Stimulated activated CD8-positive, alpha-beta memory T cell treated with anti-CD3 and anti-CD28 coated beads, Interleukin-12 subunit alpha, Interleukin-12 subunit beta, amount 100 ng/mL, for 1 hour (primary cell): Measurements from ENCODE around the gene WFDC5.
"Not testable (repeated sequence)": the region's sequence is repeated elsewhere in the genome, so short reads cannot be mapped to it uniquely, and the experiment has no call there.

Source experiments
- DNase-seq: peaks from one replicate; pipeline ENCODE4 v3.0.0-alpha.2; 2020; ENCODE audit warnings: low read depth

WFDC5 gene

GRCh38 chr20:45087814-45088213, 27.2 kb downstream of the WFDC5 start:
- DNase-seq: no peak

DNA sequence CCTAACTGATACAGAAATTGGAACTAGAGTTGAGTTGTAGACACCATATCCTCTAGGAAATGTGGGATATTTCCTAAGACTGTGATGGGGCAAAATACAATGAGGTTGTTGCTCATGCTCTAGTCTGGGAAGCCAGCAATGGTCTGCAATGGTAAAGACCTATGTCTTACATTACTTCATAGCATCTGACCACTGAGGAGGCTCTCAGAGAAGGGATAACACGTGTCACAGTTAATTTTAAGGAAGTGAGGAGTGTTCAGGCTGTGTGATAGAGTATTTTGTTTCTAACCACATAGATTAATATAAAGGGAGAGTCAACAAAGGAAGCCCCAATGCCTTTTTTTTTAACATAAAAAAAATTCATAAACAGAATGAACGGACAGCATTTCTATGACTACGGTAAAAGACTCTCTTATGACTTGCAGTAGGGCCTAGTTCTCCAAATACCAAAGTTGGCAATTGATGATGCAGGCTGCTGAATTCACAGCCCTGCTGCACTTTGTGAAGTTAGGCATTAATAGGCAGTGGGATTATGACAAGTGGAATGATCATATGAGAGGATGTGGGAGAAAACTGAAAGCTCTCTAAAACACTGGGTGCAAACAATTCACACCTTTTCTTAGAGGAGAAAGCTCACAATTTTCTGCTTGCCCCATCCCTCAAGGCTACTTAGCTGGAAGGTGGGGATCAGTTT, 27.7 kb downstream of the WFDC5 start:
- no peak for DNase-seq

GRCh38 chr20:45085867-45086266, 29.1 kb downstream of the WFDC5 start:
- DNase-seq: no peak

- DNase-seq: no peak
Measured at GRCh38 chr20:45085289-45085688, 29.7 kb downstream of the WFDC5 start.

- DNase-seq: no peak
Measured at GRCh38 chr20:45083127-45083526, 31.8 kb downstream of the WFDC5 start.

- no peak for DNase-seq
Measured at GRCh38 chr20:45082468-45082867, 32.5 kb downstream of the WFDC5 start.

GRCh38 chr20:45080867-45081624, 33.9 kb downstream of the WFDC5 start:
- no peak for DNase-seq

DNA sequence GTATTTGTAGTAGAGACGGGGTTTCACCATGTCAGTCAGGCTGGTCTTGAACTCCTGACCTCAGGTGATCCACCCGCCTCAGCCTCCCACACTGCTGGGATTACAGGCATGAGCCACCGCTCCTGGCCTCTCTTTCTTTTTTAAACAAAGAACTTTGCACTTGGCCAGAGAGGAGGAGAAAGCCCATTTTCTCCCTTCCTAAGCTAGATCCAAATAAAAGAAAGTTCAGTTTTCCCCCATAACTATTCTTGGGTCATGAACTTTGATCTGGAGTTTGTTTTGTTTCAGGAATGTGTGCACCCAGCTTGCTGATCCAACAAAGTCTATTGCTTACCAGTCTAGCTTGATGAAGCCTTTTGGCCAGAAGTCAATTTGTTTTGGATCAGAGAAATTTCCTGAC, 37.4 kb downstream of the WFDC5 start:
- no peak for DNase-seq

DNA sequence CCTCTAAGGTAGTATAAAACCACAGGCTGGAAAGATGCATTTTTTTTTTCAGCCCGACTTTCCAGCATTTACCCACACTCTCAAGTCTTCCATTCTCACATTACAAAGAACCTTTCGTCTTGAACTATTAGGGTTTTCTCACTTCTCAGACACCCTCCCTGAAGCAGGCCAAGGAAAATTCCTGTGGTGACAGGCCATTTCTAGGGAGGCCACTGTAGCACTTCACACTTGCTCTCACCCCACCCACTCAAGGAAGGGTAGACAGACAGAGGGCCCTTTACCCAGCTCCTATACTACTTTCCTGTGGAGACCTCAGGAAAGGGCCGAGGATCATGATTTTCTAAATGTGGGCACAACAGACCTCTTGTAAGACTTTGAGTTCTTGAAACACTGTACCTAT, 41.8 kb downstream of the WFDC5 start:
- DNase-seq: no peak

GRCh38 chr20:45072066-45072465, 42.9 kb downstream of the WFDC5 start:
- no peak for DNase-seq

DNA sequence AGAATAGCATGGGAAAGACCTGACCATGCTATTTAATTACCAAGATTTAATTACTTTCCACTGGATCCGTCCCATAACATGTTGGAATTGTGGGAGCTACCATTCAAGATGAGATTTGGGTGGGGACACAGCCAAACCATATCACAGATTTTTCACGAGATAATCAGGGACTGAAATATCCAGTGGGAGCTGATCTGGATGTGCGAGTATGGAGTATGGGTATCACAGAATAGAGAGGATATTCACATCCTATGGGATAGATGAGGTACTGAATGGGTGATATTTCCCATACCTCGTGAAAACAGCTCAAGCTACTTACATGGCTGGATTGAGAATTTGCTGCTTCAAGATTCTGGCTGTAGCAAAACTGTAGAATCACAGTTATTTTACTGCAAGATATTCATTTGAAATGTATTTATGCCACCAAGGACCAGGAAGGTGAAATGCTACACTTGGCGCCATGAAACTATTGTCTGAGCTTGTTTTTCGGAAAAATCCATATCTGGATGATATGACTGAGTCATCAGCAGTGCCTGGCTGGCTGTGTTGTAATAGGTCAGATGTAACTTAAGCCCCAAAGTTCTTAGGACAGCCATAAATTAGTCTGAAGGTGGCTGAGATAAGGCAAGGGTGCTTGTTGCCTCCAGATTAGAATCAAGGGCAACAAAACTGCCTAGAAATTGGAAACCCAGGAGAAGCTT, 43.9 kb downstream of the WFDC5 start:
- no peak for DNase-seq

- no peak for DNase-seq
Measured at GRCh38 chr20:45069261-45069660, 45.7 kb downstream of the WFDC5 start.

GRCh38 chr20:45067558-45067957, 47.4 kb downstream of the WFDC5 start:
- DNase-seq: no peak

GRCh38 chr20:45067087-45067486, 47.9 kb downstream of the WFDC5 start:
- no peak for DNase-seq

GRCh38 chr20:45066372-45066771, 48.6 kb downstream of the WFDC5 start:
- no peak for DNase-seq

DNA sequence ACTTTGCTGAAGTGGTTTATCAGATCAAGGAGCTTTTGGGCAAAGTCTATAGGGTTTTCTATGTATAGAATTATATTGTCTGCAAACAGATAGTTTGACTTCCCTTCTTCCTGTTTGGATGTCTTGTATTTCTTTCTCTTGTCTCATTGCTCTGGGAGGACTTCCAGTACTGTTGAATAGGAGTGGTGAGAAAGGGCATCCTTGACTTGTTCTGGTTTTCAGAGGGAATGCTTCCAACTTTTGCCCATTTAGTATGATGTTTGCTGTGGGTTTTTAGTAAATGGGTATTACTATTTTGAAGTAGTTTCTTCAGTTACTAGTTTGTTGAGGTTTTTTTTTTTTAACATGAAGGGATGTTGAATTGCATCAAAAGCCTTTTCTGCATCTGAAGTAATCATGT, 50.2 kb downstream of the WFDC5 start:
- DNase-seq: no peak

DNA sequence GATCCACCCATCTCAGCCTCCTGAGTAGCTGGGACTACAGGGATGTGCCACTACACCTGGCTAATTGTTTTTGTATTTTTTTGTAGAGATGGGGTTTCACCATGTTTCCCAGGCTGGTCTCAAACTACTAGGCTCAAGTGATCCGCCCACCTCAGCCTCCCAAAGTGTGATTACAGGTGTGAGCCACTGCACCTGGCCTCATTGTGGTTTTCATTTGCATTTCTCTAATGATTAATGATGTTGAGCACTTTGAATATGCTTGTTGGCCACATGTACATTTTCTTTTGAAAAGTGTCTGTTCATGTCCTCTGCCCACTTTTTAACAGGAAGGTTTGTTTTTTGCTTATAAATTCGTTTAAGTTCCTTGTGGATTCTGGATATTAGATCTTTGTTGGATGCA, 51.9 kb downstream of the WFDC5 start:
- not testable (repeated sequence) for DNase-seq

DNA sequence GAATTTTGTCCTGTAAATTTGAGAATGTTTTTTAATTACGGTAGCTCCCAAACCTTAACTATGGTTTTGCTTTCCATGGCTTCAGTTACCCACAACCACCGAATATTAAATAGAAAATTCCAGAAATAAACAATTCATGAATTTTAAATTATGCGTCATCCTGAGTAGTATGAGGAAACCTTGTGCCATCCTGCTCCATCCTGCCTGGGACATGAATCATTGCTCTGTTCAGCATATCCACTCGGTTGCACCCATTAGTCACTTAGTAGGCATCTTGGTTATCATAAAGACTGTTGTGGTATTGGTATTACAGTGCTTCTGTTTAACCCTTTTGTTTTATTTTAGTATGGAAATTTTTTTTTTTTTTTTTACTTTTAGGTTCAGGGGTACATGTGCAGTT, 53.7 kb downstream of the WFDC5 start:
- no peak for DNase-seq

- no peak for DNase-seq
Measured at GRCh38 chr20:45060294-45060693, 54.7 kb downstream of the WFDC5 start.
